HG02642 (cell line): Measurements from ENCODE around the gene LSMEM2.
"Not testable (repeated sequence)": the region's sequence is repeated elsewhere in the genome, so short reads cannot be mapped to it uniquely, and the experiment has no call there.

Source experiments
- ATAC-seq: cut with Tn5 transposase; IDR thresholded peaks from one replicate; pipeline ENCODE4 v1.9.1; 2021; ENCODE audit warnings: mild to moderate bottlenecking; ENCODE audit not compliant: unreplicated experiment, poor library complexity

LSMEM2 gene

DNA sequence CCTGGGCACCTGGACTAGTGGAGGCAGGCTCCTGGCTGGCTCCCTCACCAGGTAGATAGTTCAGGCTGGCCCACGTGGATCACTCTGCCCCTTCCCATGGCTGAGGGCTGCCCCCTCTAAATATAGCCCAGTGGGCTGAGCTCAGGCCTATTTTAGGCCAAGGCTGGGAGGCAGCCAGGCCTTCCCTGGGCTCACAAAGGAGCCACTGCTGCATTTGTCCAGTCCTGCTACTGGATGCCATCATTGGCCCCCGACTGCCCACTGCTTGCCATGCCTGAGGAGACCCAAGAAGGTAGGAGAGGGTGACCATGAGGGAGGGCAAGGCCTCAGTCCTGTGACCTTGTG is at the start of gene LSMEM2:
TSS of gene LSMEM2 (plus strand) at position 208 of the 345 bp plus-strand sequence. CDS start at position 235, 27 bp downstream.
- no peak for ATAC-seq

DNA sequence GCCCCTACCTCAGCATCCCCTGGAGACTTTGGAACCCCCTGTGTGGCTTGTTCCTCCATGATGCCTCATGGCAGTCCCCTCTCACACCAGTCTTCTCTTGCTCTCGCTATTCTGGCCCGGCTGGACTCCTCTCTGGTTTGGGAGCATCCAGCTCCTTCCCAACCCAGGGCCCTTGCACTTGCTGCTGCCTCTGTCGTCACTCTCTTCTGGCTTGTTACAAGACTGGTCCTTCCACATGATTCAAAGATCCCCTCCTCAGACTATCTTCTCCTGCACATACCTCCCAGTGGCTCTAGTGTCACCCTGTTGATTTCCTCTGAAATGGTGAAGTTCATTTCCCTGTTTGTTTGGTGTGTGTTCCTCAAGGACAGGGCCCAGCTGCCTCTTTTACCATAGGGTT is 49.4 kb upstream of the LSMEM2 start:
- ATAC-seq: no peak

DNA sequence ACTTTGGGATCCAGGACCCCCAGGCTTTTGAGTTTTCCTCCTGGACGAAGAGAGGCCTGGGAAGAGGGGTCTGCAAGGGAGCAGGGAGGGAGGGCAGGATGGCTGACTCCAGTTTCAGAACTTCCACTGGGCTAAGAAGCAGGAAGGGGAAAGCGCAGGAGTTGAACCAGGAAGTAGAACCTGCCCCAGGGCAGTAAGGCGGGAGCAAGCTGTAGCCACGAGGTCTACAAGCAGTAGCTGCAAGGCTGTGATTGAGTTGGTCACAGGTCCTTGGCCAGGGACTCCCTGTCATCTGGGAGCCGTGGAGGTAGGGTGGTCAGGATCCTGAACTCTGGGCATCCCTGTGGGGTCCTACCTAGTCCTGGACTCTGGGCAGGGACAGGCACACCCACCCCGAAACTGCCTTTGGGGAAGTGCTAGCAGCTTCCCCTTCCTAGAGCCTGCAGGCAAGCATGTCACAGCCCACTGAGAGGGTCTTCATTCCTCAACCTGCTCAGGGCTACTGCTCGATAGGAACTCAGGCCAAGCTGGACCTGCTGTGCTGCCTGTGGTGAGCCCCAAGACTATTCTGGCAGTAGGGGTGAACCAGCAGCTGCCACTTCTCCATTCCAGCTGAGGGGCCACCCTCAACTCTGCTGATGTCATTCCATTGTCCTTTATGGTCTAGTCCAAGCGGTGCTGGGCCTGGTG is 48.6 kb upstream of the LSMEM2 start:
- ATAC-seq: no peak

DNA sequence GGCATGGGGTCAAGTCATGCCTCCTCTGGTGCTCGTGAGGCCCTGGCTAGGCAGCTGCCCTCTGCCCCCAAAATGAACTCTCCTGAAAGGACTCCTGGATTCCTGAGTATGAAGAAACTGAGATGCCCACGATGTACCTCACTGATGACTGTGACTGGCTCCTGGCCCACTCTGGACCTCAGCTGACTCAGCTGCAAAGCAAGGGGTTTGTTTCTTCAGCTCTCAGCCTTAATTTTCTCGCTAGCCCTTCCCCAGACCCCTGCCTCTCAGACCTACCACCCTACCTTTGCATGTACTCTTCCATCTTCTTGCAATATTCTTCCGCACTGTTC is 48.1 kb upstream of the LSMEM2 start:
- ATAC-seq: no peak

DNA sequence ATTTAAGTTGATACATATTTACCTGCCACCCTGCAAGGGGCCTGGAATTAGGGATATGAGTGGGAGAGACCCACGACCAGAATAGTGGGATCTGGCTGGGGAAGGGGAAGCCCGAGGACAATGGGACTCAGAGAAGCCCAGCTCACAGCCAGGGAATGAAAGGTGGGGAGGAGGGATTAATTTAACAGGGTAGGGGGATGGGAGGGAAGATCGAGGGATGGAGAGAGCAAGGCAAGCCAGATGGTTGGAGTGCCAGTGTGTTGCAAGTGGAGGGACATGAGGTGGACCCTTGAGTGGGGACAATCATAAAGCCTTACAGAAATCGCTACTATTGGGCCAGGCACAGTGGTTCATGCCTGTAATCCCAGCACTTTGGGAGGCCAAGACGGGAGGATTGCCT is 47.3 kb upstream of the LSMEM2 start:
- no peak for ATAC-seq

DNA sequence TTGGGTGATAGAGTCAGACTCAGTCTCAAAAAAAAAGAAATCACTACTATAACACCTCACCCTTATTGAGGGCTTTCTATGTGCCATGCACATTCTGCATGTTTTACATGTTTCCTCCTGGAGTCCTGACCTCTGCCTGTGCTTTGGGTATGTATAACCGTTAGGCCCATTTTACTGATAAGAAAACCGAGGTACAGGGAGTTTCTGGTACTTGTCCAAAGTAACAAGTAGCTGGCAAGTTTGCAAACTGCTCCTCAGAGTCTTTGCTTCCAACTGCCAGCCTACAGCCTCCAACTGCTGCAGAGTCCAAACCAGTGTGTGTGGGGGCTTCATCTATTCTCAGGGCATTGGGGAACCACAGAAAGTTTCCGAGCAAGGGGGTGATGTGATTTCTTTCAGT is 46.6 kb upstream of the LSMEM2 start:
- ATAC-seq: no peak

DNA sequence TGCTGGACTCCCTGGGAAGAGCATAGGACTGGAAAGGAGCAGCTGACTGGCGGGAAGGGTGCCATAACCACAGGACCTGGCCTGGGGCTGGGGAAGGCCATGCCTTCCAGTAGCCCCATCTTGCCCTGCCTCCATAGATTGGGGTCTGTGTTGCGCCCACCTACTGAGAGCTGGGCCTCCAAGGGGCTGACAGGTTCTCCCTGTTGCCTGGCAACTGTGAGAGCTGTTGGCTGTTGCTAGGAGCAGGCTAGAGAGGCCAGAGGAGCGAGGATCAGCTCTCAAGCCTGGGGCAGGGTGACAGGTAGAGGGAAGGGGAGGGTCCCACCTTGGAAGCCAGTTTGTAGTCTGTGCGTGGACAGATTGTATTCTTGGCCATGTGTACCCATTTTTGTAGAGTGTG is 45.7 kb upstream of the LSMEM2 start:
- ATAC-seq: no peak

DNA sequence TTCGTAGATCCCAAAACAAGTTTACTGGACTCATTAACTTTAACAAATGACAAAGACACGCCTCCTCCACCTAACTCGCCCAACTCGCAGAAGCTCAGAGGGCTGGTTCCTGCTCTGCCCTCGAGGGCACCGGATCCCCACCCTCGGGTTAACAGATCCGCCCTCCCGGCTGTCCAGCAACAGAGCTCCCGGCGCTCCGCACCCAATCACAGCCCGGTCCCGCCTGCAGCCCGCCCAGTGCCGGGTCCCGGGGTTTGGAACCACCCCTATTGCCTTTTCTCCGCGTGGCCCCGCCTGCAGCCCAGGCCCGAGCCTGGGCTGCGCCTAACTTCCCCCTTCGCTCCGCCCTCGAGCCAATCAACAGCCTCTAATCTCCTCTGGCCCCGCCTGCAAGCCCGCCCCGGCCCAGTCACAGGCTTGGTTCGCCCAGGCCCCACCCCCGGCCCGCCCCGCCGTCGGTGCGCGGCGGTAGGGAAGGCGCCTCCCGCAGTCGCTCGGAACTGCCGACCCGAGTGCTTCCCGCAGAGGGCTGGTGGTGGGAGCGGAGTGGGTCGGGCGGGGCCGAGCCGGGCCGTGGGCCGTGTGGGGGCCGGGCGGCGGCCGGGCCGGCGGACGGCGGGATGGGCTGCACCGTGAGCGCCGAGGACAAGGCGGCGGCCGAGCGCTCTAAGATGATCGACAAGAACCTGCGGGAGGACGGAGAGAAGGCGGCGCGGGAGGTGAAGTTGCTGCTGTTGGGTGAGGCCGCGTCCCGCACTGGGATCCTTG is 43.0 kb upstream of the LSMEM2 start, which contains the start of gene GNAI2:
TSS of gene GNAI2 (plus strand) at position 489 of the 768 bp plus-strand sequence. CDS start at position 621, 132 bp downstream.
- peak; percentile 92 for ATAC-seq

DNA sequence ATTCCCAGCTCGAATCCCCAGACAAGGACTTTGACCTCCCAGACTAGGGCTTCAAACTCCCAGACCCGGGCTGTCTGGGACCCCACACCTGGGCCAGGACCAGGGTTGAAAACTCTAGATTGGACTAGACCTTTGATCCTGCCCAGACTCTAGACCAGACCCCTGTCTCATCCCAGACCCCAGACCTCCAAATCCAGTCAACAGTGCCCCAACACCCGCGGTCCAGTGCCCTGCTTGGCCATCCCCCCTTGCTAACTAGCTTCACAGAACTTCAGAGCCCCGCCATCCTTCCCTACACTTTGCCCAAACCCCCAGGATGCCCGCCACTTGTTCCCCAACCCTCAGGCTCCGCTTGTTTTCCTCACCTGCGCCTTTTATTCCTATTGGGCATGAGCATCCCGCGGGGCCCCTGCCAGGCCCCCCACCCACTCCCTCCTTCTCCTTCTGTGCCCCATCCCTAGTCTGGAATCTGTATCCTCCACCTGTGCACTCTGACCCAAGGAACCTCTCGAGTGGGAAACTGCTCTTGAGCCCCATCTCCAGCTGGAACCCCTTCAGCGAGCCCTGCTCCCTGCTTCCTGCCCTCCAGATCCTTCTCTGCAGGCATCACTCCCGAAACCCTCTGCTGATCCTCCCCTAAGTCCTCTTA is 42.3 kb upstream of the LSMEM2 start:
- ATAC-seq: no peak

DNA sequence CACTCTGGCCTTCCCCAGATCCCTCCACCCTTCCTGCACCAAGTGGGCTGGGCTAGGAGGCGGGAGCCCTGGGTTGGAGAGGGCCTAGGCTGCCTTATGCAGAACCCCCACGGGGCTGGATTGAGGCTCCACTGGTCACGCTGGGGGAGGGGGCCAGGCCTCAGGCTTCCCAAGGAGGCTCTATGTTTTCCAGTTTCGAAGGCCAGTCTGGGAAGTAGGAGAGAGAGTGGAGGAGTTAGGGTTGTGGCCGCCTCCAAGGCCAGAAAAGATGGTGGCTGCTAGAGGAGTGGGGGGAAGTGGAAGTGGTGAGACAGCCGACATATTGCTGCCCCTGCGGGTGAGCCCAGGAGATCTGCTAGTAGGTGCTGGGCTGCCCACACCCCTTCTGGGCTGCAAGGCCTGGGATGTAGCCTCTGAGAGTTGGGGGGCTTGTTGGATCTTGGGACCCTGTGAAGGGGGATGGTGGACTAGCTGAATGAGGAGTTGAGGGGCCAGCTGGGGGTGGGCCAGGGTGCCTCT is 41.7 kb upstream of the LSMEM2 start:
- no peak for ATAC-seq

DNA sequence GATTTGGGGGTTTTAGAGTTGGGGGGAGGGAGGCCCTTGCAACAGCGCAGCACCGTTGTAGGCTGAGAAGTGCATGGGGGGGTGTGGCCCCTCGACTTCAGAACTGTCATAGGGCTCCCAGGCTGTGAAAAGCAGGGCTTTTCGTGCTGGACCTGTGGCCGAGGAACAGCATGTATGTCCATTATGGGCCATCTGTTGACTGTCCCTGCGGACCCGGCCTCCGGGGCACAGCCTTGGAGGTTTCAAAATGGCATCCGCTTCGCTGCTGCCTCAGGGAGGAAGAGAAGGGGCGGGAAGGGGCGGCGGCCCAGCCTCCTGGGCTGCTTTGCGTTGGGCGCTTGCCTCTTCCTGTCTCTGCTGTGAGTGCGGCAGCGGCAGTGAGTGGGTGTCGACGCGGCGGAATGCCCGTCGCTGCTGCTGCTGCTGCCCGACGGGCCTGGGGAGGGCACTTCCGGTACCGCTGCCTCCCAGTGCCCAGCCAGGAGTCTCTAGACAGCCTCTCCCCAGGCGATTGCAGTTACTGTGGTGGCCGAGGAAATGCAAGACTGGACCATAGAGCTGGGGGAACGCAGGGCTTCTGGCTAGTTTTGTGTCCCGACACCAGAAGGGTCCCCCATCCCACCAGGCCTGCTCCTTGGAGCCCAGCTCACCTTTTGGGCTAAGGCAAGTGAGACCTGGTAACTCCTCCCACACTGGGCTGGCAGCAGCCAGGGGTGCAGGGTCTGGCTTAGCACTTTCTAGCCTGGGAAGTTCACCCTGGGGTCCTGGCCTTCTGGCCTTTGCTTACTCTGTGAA is 40.9 kb upstream of the LSMEM2 start:
- peak; percentile 33 for ATAC-seq

DNA sequence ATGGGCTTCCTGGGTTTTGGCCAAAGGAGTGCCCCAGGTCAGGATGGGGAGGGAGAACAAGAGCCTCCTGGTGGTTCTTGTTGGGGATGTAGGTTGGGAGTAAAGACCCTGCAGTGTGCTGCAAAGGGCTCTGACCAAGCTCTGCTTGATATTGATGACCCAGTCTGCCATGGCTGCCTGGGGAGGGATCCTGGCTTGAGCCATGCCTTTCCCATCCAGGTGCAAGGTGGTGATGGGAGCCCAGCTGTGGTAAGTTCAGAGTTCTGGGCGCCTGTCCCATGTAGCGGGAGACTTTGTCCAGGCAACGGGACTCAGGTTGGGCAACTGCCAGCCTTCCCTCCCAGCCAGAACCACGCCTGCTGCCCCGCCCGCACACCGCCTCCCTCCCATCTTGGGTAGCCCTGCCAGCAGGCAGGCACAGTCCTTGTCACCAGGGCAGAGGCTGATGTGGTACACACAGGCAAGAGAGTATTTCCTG is 40.3 kb upstream of the LSMEM2 start:
- no peak for ATAC-seq

DNA sequence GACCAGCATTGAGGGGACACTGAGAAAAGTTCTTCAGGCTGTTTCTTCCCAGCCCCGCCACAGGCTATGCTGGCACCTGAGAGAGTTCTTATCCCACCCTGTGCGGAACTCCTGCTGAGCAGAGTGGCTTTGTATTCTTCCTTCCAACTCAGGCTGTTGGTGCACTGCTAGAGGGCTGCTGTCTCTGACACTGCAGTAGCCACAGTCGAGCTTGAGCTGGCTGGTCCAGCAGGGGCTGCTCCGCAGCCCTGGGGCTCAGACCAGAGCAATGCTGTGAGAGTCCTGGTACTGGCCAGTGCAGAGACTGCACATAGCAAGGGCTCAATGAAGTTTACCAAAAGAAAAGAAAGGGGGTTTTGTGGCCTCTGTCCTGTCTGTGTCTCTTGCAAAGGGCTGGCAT is 39.2 kb upstream of the LSMEM2 start:
- no peak for ATAC-seq

DNA sequence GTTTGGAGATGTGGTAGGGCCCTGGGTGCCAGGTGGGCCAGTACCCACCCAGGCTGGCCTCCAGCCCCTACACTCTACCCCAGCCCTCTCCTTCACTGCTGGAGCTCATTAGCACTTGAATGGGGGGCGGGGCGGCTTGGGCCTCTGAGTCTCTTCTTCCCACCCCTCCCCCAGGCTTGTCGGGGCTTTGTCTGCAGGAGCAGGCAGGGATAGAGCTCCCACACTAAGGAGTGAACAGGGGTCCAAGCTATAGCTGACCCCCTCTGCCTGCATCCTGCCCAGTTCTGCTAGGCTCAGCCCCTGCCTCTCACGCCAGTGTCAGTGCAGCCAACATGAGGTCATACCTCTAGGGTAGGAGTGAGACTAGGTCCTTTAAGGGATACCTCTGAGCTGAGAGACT is 37.7 kb upstream of the LSMEM2 start:
- no peak for ATAC-seq

DNA sequence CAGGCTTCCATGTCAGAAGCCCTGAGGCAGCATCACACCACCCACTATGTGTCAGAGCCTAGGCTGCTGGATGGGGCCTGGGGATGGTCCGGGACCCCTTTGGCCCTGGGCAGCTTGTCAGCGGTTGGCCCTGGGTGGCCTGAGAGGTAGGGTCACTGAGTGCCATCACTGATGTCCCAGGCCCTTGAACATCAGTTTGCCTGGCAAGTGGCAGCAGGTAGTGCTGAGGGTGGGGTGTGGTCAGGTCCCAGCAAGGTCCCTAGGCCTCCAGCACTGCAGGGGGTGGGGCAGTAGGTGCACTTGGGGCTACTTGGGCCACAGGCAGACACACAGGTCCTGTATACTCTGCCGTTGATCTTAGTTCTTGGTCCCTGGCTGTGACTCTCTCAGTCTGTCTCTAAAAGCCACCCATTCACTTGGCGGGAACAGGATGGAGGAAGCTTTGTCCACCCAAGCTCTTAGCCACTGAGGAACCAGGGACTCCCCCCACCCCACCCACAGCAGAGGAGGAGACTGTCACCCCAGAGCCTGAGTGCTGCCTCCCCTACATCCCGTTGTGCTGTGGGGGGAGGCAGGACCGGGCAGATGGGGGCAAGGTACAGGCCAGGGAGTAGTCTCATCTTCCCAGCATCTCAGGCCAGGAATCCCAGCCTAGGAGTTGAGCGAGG is 37.0 kb upstream of the LSMEM2 start:
- no peak for ATAC-seq

DNA sequence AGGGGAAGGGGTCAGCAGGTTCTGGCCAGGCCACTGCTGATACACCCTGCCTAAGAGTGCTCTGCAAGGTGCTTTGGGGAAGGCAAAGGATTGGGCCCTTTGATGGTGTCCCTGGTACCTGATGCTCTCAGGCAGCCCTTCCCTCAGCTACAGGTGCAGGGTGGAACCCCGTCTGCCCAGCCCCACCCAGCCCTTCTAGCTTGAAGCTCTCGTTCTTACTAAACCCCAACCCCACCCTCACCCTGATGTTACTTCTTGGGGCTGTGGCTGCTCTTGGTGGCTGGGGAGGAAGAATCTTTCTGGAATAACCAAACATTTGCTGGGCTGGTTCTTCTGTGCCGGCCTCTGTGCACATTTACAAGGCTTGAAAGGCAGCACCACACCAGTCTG is 36.5 kb upstream of the LSMEM2 start:
- no peak for ATAC-seq

DNA sequence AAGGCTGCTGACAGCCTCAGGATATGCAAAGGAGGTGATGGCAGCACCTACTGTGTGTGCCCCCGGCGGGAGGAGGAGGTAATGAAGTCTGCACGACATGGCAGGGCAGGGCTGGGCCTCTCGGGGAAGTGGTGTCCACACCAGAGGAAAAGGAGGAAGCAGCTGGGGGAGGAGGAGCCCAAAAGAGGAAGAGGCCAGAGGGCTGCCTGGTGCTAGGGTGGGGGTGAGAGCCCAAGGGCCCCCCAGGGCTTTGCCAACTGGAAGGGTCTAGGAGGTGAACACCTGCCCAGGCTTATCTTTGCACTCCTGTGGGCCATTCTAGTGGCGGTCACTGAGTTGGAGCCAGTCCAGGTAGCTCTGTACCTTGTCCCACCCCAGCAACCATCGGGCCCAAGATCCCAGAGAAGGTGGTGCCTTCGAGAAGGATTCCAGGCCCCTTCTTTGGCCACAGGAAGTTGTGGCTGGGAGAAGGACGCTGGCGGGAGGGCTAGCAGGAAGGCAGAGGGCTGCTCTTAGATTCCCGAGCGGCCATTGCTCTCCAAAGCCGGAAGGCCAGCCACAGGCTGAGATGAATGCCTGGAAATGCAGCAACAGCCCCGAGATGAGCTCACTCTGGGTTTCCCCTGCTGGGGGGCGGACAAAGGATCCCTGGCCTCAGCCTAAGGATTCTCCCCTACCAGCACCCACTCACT is 35.9 kb upstream of the LSMEM2 start:
- no peak for ATAC-seq

DNA sequence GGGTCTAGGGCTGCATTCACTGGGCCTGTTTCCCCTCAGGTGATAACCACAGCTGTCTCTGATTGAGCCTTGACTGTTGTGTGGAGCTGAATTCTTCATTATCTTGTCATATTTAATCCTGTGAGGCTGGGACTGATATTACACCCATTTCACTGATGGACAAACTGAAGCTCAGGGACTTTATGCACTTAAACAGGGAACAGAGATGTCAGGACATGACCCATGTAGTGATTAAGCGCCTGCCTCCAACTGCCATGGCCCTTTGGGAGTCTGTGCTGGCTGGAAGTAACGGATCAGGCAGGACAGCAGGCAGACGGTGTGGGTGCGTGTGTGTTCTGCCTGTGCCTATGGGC is 35.4 kb upstream of the LSMEM2 start:
- no peak for ATAC-seq

DNA sequence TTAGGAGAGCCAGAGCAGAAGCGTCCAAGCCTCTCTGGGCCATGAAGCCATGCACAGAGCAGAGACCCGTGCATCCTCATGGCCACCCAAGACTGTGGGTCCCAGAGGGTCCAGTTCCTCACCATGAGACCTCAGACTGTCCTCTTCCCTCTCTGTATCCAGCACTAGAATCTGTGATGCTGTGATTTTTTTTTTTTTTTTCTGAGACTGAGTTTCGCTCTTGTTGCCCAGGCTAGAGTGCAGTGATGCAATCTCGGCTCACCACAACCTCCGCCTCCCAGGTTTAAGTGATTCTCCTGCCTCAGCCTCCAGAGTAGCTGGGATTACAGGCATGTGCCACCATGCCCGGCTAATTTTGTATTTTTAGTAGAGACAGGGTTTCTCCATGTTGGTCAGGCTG is 34.1 kb upstream of the LSMEM2 start:
- ATAC-seq: not testable (repeated sequence)
